ENCODE data around the gene CBY2. TPM values are rescaled to one million over a fixed set of nuclear protein-coding genes. Genes with fewer than 3 reads are reported as not detected.

CBY2 gene
- total RNA-seq, 1 experiment from 2014 or later, result not detected

Other genes starting within 250 kb of the CBY2 start
- gene COG3, start 237.4 kb upstream of the CBY2 start, total RNA-seq (2014; rRNA removed), result 28.8 and 30.8 TPM in 2 replicates
- not detected in 2 replicates for gene ERICH6B, start 86.6 kb upstream of the CBY2 start, total RNA-seq (2014; rRNA removed)
- gene SIAH3, start 149.4 kb downstream of the CBY2 start, total RNA-seq (2014; rRNA removed), result not detected in 2 replicates